ENCODE measurements around the gene COX19.

GRCh38 chr7:979151-979550 is 3.8 kb upstream of the COX19 start:
- TF ChIP-seq, protein P1, sequence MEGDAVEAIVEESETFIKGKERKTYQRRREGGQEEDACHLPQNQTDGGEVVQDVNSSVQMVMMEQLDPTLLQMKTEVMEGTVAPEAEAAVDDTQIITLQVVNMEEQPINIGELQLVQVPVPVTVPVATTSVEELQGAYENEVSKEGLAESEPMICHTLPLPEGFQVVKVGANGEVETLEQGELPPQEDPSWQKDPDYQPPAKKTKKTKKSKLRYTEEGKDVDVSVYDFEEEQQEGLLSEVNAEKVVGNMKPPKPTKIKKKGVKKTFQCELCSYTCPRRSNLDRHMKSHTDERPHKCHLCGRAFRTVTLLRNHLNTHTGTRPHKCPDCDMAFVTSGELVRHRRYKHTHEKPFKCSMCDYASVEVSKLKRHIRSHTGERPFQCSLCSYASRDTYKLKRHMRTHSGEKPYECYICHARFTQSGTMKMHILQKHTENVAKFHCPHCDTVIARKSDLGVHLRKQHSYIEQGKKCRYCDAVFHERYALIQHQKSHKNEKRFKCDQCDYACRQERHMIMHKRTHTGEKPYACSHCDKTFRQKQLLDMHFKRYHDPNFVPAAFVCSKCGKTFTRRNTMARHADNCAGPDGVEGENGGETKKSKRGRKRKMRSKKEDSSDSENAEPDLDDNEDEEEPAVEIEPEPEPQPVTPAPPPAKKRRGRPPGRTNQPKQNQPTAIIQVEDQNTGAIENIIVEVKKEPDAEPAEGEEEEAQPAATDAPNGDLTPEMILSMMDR (IDR thresholded peaks at IDR 0.05), result no peak
- TF ChIP-seq EZH2 (IDR thresholded peaks at IDR 0.05; ENCODE audit: borderline replicate concordance, insufficient read depth, low read depth, low read length, poor library complexity, severe bottlenecking), result no peak

All from B cell (primary cell).